ENCODE results near the gene STARD10. TPM values are rescaled to one million over a fixed set of nuclear protein-coding genes. Genes with fewer than 3 reads are reported as not detected.

Gene STARD10
- total RNA-seq, 6 experiments from 2014 or later, result 282 to 525 (median 330) TPM

DNA sequence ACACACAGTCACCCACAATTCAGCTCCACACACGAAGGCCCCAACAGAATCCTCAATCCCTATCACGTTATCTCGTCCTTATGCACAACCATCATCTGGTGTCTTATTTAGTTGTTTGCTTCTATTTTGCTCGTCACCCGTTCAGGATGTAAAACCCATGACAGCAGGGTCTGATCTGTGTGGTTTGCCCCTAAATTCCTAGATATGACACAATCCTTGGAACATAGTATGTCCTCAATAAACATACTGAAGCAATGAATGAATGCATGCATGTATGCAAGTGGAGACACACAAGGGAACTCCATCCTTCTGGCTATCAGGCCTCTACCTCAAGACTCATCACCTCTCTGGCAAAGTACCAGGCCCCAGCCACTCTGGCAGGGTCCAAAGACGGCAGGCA lies 20.2 kb downstream of the STARD10 start:
- Histone ChIP-seq H3K4me1 (peaks cover 0 to 76% (median 32%) of the 10 kb centered on the region in 4 donors), H3K9me3 (no peaks in the 10 kb centered on the region), H3K27me3 (no peaks in the 10 kb centered on the region), H3K4me3 (no peak overlapping the region), H3K36me3 (peaks cover 0 to 10% (median 2%) of the 10 kb centered on the region in 4 donors), H3K27ac (no peak overlapping the region)
- no peak for DNase-seq
- no peak for ATAC-seq
- WGBS (ENCODE audit: insufficient coverage, low coverage, low lambda C conversion rate, missing lambda C conversion rate), result 32% methylated on average over 4 of the region's 6 CpGs
- intact Hi-C loops (cut with DNase I), result loop anchor here in 1 of 2 donors (10.0 kb wide), 1 partner anchor 49 kb away; no protein-coding TSS in a partner anchor
- TF ChIP-seq POLR2A (IDR thresholded peaks at IDR 0.05), result no peak
- TF ChIP-seq, protein P1, sequence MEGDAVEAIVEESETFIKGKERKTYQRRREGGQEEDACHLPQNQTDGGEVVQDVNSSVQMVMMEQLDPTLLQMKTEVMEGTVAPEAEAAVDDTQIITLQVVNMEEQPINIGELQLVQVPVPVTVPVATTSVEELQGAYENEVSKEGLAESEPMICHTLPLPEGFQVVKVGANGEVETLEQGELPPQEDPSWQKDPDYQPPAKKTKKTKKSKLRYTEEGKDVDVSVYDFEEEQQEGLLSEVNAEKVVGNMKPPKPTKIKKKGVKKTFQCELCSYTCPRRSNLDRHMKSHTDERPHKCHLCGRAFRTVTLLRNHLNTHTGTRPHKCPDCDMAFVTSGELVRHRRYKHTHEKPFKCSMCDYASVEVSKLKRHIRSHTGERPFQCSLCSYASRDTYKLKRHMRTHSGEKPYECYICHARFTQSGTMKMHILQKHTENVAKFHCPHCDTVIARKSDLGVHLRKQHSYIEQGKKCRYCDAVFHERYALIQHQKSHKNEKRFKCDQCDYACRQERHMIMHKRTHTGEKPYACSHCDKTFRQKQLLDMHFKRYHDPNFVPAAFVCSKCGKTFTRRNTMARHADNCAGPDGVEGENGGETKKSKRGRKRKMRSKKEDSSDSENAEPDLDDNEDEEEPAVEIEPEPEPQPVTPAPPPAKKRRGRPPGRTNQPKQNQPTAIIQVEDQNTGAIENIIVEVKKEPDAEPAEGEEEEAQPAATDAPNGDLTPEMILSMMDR (IDR thresholded peaks at IDR 0.05), result no peak

DNA sequence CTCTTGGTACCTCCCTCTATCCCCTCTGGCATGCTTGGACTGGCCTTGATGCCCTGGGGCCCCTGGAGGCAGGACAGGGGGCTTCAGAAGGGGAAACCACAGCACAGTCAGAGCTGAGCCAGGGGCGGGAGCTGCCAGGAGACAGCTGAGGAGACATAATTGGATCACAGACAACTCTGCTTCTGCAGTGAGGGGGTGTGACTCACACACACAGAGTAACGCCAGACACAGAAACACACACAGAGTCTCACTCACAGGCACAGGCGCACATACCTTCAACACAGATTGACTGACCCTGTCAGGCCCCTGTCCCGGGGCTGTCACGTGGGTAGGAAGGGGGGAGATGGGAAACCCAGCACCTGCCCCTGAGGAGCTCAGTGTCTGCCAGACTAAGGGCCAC lies 20.6 kb downstream of the STARD10 start:
- Histone ChIP-seq H3K27ac (peak overlapping the region in 1 of 3 donors; percentile 29), H3K4me3 (no peak overlapping the region), H3K9me3 (no peaks in the 10 kb centered on the region), H3K27me3 (no peaks in the 10 kb centered on the region), H3K4me1 (peaks cover 0 to 76% (median 31%) of the 10 kb centered on the region in 4 donors), H3K36me3 (peaks cover 0 to 10% (median 2%) of the 10 kb centered on the region in 4 donors)
- TF ChIP-seq, protein P1 (IDR thresholded peaks at IDR 0.05), result no peak
- no peak for TF ChIP-seq POLR2A (IDR thresholded peaks at IDR 0.05)
- 0% methylated on average over 1 of the region's 5 CpGs for WGBS (ENCODE audit: insufficient coverage, low coverage, low lambda C conversion rate, missing lambda C conversion rate)
- no peak for DNase-seq
- intact Hi-C loops (cut with DNase I), result loop anchor here in 1 of 2 donors (10.0 kb wide), 1 partner anchor 48 kb away; no protein-coding TSS in a partner anchor
- peak in 1 of 4 donors; percentile 16 for ATAC-seq

GRCh38 chr11:72772059-72772458 lies 21.8 kb downstream of the STARD10 start:
- no peak overlapping the region for H3K4me3 ChIP-seq
- no peaks in the 10 kb centered on the region for H3K9me3 ChIP-seq
- no peaks in the 10 kb centered on the region for H3K27me3 ChIP-seq
- WGBS (ENCODE audit: insufficient coverage, low coverage, low lambda C conversion rate, missing lambda C conversion rate), result no CpG with 5 or more reads among the region's 12 CpGs
- ATAC-seq, result no peak
- H3K27ac ChIP-seq, result no peak overlapping the region
- TF ChIP-seq, protein P1 (IDR thresholded peaks at IDR 0.05), result no peak
- no peak for TF ChIP-seq POLR2A (IDR thresholded peaks at IDR 0.05)
- DNase-seq, result no peak
- H3K4me1 ChIP-seq, result peaks cover 0 to 81% (median 34%) of the 10 kb centered on the region in 4 donors
- intact Hi-C loops (cut with DNase I), result loop anchor here in 1 of 2 donors (10.0 kb wide), 1 partner anchor 47 kb away; no protein-coding TSS in a partner anchor
- H3K36me3 ChIP-seq, result peaks cover 0 to 10% (median 2%) of the 10 kb centered on the region in 4 donors

- DNase-seq (no peak), ATAC-seq (no peak)
- intact Hi-C loops (cut with DNase I), result loop anchor here in 1 of 2 donors (10.0 kb wide), 1 partner anchor 47 kb away; no protein-coding TSS in a partner anchor
- Histone ChIP-seq H3K4me1 (peaks cover 0 to 81% (median 34%) of the 10 kb centered on the region in 4 donors), H3K4me3 (no peak overlapping the region), H3K36me3 (peaks cover 0 to 10% (median 2%) of the 10 kb centered on the region in 4 donors), H3K9me3 (no peaks in the 10 kb centered on the region), H3K27ac (no peak overlapping the region), H3K27me3 (no peaks in the 10 kb centered on the region)
- TF ChIP-seq POLR2A (IDR thresholded peaks at IDR 0.05), result no peak
- TF ChIP-seq, protein P1 (IDR thresholded peaks at IDR 0.05), result no peak
- WGBS (ENCODE audit: insufficient coverage, low coverage, low lambda C conversion rate, missing lambda C conversion rate), result 28% methylated on average over 2 of the region's 4 CpGs
These were observed 22.3 kb downstream of the STARD10 start for GRCh38 chr11:72771507-72771906.
